ENCODE data around the gene SH3YL1.
A peak's percentile ranks its signal among the peaks of the same experiment; 100 is the strongest.
"Not testable (repeated sequence)": the region's sequence is repeated elsewhere in the genome, so short reads cannot be mapped to it uniquely, and the experiment has no call there.

SH3YL1 gene

DNA sequence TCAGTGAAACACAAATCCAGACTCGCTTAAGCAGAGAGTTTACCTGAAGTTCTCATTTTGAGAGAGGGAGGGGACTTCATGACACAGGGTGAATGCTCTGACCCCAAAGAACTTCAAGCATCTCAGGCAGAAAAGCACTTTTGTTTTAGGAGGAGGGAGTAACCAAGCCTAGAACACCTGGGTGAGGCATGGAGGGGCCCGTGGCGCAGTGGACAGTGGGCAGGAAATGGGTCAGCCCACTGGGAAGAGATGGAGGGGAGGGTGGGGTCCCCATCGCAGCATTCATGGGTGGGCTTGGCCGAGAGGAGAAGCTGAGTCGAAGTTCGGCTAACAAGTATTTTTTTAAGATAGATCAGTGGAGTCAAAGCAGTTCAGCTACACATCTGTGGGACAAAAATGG, 67.9 kb downstream of the SH3YL1 start:
- no peak overlapping the region for H3K4me3 Mint-ChIP-seq
- peaks cover 18% of the 10 kb centered on the region for H3K4me1 Mint-ChIP-seq
- peak overlapping the region; percentile 78 for H3K27ac Mint-ChIP-seq
- H3K9me3 Mint-ChIP-seq = no peaks in the 10 kb centered on the region
- DNase-seq (ENCODE audit: low spot score in 2 of 2) = no peak
- ATAC-seq = no peak
- H3K36me3 Mint-ChIP-seq = no peaks in the 10 kb centered on the region

DNA sequence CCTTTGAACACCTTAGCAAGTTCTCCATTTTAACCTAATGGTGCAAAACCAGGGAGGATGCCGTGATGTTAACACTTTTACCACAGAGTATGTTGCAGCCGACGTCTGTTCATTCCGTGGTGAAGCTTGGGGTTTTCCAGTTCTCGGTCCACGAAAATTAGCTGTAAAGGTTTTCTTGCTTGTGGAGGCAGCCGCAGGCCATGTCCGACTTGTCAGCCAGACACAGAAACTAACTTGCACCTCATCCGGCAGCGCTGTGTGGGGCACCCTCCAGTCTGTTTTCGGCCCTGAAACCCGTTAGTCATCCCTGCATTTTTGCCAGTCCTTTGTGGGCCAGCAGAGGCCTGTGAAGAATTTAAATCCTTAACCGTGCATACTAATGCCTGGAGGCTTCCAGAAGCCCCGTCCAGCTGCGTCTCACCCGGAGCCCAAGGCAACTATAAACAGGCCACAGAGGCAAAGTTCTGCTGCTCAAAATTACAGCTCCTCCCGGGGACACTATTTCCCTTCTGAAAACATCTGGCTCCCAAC, 70.6 kb downstream of the SH3YL1 start:
- ATAC-seq = peak; percentile 96
- Mint-ChIP-seq H3K4me3 (no peak overlapping the region), H3K4me1 (peaks cover 18% of the 10 kb centered on the region), H3K27ac (no peak overlapping the region), H3K36me3 (no peaks in the 10 kb centered on the region), H3K9me3 (peaks cover 3% of the 10 kb centered on the region)
- DNase-seq (ENCODE audit: low spot score in 2 of 2) = peak; percentile 34 to 77

GRCh38 chr2:191311-192190, 72.3 kb downstream of the SH3YL1 start:
- Mint-ChIP-seq H3K27ac (no peak overlapping the region), H3K4me1 (peaks cover 18% of the 10 kb centered on the region), H3K4me3 (no peak overlapping the region), H3K36me3 (no peaks in the 10 kb centered on the region), H3K9me3 (peaks cover 7% of the 10 kb centered on the region)
- DNase-seq (ENCODE audit: low spot score in 2 of 2) (no peak), ATAC-seq (no peak)

DNA sequence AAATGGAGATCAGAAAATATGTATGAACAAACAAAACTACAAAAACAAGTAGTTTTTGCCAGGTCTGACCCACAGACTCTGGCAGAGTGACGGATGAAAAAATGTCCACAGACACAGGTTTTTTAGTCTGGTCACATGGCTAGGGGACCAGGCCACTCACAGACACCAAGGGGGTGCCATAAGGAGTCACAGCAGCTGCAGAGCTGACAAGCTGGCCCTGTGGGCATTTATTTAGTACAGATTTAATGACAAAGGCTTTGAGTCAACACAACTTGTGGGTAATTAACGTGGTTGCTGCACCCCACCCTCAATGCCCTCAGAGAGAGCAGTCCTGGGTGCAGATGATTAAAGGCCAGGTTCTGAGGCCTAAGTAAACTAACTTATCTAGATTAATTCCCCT, 76.0 kb downstream of the SH3YL1 start:
- no peak for DNase-seq (ENCODE audit: low spot score in 2 of 2)
- H3K9me3 Mint-ChIP-seq = peaks cover 11% of the 10 kb centered on the region
- ATAC-seq = no peak
- no peaks in the 10 kb centered on the region for H3K36me3 Mint-ChIP-seq
- peaks cover 15% of the 10 kb centered on the region for H3K4me1 Mint-ChIP-seq
- no peak overlapping the region for H3K27ac Mint-ChIP-seq
- no peak overlapping the region for H3K4me3 Mint-ChIP-seq

DNA sequence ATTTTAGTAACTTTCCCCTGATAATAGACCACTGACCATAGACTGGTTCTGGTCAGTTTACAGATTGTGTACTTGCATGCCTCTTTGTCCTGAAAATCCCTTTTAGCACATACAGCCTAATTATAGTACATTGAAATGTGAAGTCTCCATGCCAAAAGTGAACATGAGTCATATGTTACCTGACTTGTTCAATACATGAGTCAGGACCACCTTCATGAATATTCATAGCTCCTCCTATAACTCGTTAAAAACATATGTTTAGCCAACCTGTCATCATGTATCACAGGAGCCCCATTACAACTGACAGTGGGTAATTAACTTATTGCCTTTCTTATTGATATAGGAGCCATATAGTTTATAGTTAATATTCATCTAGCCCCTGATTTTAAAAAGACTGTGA, 78.6 kb downstream of the SH3YL1 start:
- H3K27ac Mint-ChIP-seq = no peak overlapping the region
- H3K4me1 Mint-ChIP-seq = peaks cover 10% of the 10 kb centered on the region
- peak; percentile 55 for ATAC-seq
- no peaks in the 10 kb centered on the region for H3K36me3 Mint-ChIP-seq
- no peak for DNase-seq (ENCODE audit: low spot score in 2 of 2)
- peaks cover 12% of the 10 kb centered on the region for H3K9me3 Mint-ChIP-seq
- no peak overlapping the region for H3K4me3 Mint-ChIP-seq

DNA sequence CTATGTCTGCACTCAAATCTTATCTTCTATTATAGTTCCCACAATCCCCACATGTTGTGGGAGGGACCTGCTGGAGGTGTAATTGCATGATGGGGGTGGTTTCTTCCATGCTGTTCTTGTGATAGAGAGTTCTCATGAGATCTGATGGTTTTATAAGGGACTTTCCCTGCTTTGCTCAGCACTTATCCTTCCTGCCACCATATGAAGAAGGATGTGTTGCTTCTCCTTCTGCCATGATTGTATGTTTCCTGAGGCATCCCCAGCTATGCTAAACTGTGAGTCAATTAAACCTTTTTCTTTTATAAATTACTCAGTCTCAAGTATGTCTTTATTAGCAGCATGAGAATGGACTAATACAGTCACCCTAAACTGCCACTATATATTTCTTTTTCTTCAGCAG, 79.1 kb downstream of the SH3YL1 start:
- Mint-ChIP-seq H3K4me3 (no peak overlapping the region), H3K27ac (no peak overlapping the region), H3K9me3 (peaks cover 12% of the 10 kb centered on the region)

GRCh38 chr2:182509-183122, 81.2 kb downstream of the SH3YL1 start:
- Mint-ChIP-seq H3K36me3 (no peaks in the 10 kb centered on the region), H3K9me3 (peaks cover 9% of the 10 kb centered on the region), H3K4me3 (no peak overlapping the region), H3K27ac (no peak overlapping the region), H3K4me1 (peaks cover 15% of the 10 kb centered on the region)
- no peak for ATAC-seq
- no peak for DNase-seq (ENCODE audit: low spot score in 2 of 2)

More for the DNA sequence above, 79.1 kb downstream of the SH3YL1 start:
- peaks cover 10% of the 10 kb centered on the region for H3K4me1 Mint-ChIP-seq
- no peaks in the 10 kb centered on the region for H3K36me3 Mint-ChIP-seq
- DNase-seq (ENCODE audit: low spot score in 2 of 2) = no peak
- ATAC-seq = no peak

DNA sequence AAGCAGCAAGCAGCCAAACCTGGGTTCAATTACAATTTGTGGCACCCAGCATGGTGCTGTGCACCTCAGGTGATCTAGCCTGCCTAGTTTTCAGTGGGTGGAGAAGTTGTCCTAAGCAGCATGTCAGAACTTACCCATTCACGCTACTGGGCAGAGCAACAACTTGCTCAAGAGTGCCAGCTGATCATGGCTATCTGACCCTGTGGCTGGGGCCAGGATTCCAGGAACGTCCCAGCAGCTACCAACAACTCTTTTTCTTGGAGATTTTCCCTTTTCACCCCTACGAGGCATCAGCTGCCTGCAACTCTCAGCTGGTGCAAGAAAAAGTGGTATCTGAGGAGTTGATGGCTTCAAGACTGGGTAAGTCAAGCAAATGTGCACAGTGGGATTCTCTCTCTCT, 83.5 kb downstream of the SH3YL1 start:
- DNase-seq (ENCODE audit: low spot score in 2 of 2) = no peak
- ATAC-seq = no peak
- Mint-ChIP-seq H3K36me3 (no peaks in the 10 kb centered on the region), H3K9me3 (peaks cover 5% of the 10 kb centered on the region), H3K4me3 (no peak overlapping the region), H3K4me1 (peaks cover 36% of the 10 kb centered on the region), H3K27ac (no peak overlapping the region)

- Mint-ChIP-seq H3K27ac (no peak overlapping the region), H3K4me1 (peaks cover 36% of the 10 kb centered on the region), H3K9me3 (peaks cover 5% of the 10 kb centered on the region), H3K4me3 (no peak overlapping the region), H3K36me3 (no peaks in the 10 kb centered on the region)
- DNase-seq (ENCODE audit: low spot score in 2 of 2) (no peak), ATAC-seq (no peak)
Measured at GRCh38 chr2:179886-180285, 83.9 kb downstream of the SH3YL1 start.

GRCh38 chr2:177733-178132, 86.1 kb downstream of the SH3YL1 start:
- Mint-ChIP-seq H3K27ac (no peak overlapping the region), H3K9me3 (peaks cover under 1% of the 10 kb centered on the region), H3K4me3 (no peak overlapping the region), H3K36me3 (no peaks in the 10 kb centered on the region), H3K4me1 (peaks cover 30% of the 10 kb centered on the region)
- no peak for DNase-seq (ENCODE audit: low spot score in 2 of 2)
- ATAC-seq = no peak

GRCh38 chr2:176917-177316, 86.9 kb downstream of the SH3YL1 start:
- no peak overlapping the region for H3K27ac Mint-ChIP-seq
- H3K9me3 Mint-ChIP-seq = no peaks in the 10 kb centered on the region
- peaks cover 30% of the 10 kb centered on the region for H3K4me1 Mint-ChIP-seq
- H3K4me3 Mint-ChIP-seq = no peak overlapping the region
- H3K36me3 Mint-ChIP-seq = no peaks in the 10 kb centered on the region
- DNase-seq (ENCODE audit: low spot score in 2 of 2) (no peak), ATAC-seq (no peak)

- ATAC-seq (peak; percentile 95), DNase-seq (ENCODE audit: low spot score in 2 of 2) (no peak)
- Mint-ChIP-seq H3K27ac (no peak overlapping the region), H3K4me3 (peak overlapping the region; percentile 25), H3K9me3 (no peaks in the 10 kb centered on the region), H3K4me1 (peaks cover 30% of the 10 kb centered on the region), H3K36me3 (no peaks in the 10 kb centered on the region)
Measured at GRCh38 chr2:175880-176820, 87.7 kb downstream of the SH3YL1 start.

GRCh38 chr2:175161-175786, 88.6 kb downstream of the SH3YL1 start:
- Mint-ChIP-seq H3K9me3 (no peaks in the 10 kb centered on the region), H3K4me3 (peak overlapping the region; percentile 25), H3K4me1 (peaks cover 30% of the 10 kb centered on the region), H3K36me3 (no peaks in the 10 kb centered on the region), H3K27ac (no peak overlapping the region)
- ATAC-seq (no peak), DNase-seq (ENCODE audit: low spot score in 2 of 2) (no peak)

- H3K27ac Mint-ChIP-seq; ATAC-seq; H3K9me3 Mint-ChIP-seq; DNase-seq (ENCODE audit: low spot score in 2 of 2); H3K36me3 Mint-ChIP-seq; H3K4me3 Mint-ChIP-seq: not testable (repeated sequence)
- peaks cover 20% of the 10 kb centered on the region for H3K4me1 Mint-ChIP-seq
Measured at GRCh38 chr2:172120-172519, 91.7 kb downstream of the SH3YL1 start.

GRCh38 chr2:169741-170140, 94.1 kb downstream of the SH3YL1 start:
- H3K9me3 Mint-ChIP-seq = no peaks in the 10 kb centered on the region
- no peak overlapping the region for H3K27ac Mint-ChIP-seq
- DNase-seq (ENCODE audit: low spot score in 2 of 2) (no peak), ATAC-seq (no peak)
- H3K36me3 Mint-ChIP-seq = no peaks in the 10 kb centered on the region
- H3K4me1 Mint-ChIP-seq = no peaks in the 10 kb centered on the region
- H3K4me3 Mint-ChIP-seq = no peak overlapping the region
